Measurements from ENCODE around the gene PSMA4. TPM values are rescaled to one million over a fixed set of nuclear protein-coding genes. Genes with fewer than 3 reads are reported as not detected.

PSMA4 gene
- total RNA-seq (94.9 and 95.9 TPM in 2 replicates), polyA plus RNA-seq (54.6 and 55.0 TPM in 2 replicates), polyA minus RNA-seq (23.7 and 35.2 TPM in 2 replicates)
- 139 TPM for total RNA-seq (2013)

DNA sequence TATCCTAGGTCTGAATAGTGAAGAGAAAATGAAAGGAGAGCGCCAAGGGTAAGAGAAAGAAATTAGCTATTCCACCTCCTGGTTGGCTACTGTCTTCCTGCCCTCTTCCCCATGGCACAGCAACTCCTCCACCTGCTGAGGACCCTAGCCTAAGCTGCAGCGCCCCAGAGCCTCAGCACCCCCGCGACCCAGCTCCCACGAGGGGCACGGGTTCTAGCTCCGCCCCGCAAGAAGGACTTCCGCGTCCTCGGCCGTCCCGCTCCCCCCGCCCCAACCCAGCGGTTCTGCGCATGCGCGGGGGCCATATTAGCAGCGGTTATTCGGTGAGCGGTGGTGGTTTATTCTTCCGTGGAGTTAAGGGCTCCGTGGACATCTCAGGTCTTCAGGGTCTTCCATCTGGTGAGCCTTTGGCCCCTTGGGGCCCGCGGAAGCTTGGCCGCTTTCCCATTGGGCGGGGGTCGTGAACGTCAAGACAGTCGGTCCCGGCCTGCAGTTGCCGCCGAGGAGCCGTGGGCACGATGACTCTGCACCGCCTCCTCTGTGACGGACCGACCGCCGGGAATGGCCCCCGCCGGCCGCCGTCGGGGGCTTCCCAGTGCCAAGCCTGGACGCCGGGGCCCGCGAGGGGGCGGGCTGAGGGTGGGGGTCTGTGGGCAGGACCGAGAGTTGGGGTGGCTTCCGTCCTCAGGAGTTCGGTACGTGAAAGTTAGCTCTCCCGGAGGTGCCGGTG lies at the start of gene PSMA4:
PSMA4 (plus strand) TSS at position 304 of the 730 bp plus-strand sequence. CDS start 1,484 bp downstream, outside the sequence.
- Mint-ChIP-seq H3K4me3 (peak within 1 kb of the TSS; percentile 98), H3K9me3 (ENCODE audit: insufficient read depth) (no peaks in the 10 kb centered on the region), H3K4me1 (peaks cover 27% of the 10 kb centered on the region), H3K27me3 (no peaks in the 10 kb centered on the region), H3K27ac (peak within 1 kb of the TSS; percentile 100)
- DNase-seq (peak; percentile 97), ATAC-seq (ENCODE audit: low read depth) (peak; percentile 87)
- ChIA-PET POLR2A (interaction anchor here (0.6 to 2.5 kb wide), 7 partner anchors 16 to 464 kb away, joined by 3 to 17 read pairs (median 5); partner anchors contain the start of genes CHRNA5, IDH3A, IREB2 and MORF4L1), CTCF (interaction anchor here (0.5 to 1.8 kb wide), 4 partner anchors 11 to 103 kb away, joined by 3 to 7 read pairs (median 4); partner anchors contain the start of gene IREB2)
- no peak for TF ChIP-seq EZH2 (IDR thresholded peaks at IDR 0.05; ENCODE audit: borderline replicate concordance, insufficient read depth, low read depth, low read length, poor library complexity, severe bottlenecking)
- TF ChIP-seq, protein P1, sequence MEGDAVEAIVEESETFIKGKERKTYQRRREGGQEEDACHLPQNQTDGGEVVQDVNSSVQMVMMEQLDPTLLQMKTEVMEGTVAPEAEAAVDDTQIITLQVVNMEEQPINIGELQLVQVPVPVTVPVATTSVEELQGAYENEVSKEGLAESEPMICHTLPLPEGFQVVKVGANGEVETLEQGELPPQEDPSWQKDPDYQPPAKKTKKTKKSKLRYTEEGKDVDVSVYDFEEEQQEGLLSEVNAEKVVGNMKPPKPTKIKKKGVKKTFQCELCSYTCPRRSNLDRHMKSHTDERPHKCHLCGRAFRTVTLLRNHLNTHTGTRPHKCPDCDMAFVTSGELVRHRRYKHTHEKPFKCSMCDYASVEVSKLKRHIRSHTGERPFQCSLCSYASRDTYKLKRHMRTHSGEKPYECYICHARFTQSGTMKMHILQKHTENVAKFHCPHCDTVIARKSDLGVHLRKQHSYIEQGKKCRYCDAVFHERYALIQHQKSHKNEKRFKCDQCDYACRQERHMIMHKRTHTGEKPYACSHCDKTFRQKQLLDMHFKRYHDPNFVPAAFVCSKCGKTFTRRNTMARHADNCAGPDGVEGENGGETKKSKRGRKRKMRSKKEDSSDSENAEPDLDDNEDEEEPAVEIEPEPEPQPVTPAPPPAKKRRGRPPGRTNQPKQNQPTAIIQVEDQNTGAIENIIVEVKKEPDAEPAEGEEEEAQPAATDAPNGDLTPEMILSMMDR (IDR thresholded peaks at IDR 0.05) = peak; percentile 38
- H3K9ac ChIP-seq (ENCODE audit: low read length) = peak within 1 kb of the TSS; percentile 97
- H3K79me2 ChIP-seq (ENCODE audit: control insufficient read depth, insufficient read depth, low read length) = peaks cover 24% of the 10 kb centered on the region
- peaks cover 8 to 29% of the 10 kb centered on the region in 2 experiments for H3K36me3 ChIP-seq (replicated peaks in 1 of 2; ENCODE audit: control extremely low read depth in 1 of 2, control insufficient read depth in 1 of 2, extremely low read depth in 1 of 2, insufficient read depth in 2 of 2, low read length in 1 of 2)
- peak within 1 kb of the TSS; percentile 89 to 99 (median 97) for H3K4me3 ChIP-seq (ENCODE audit: control extremely low read depth in 1 of 5, extremely low read depth in 1 of 5, insufficient read depth in 1 of 5, low read depth in 2 of 5, low read length in 4 of 5)
- WGBS (ENCODE audit: insufficient coverage) = under 1% methylated on average over 49 of the region's 56 CpGs
- H3K27me3 ChIP-seq (replicated peaks in 1 of 4; ENCODE audit: control extremely low read depth in 1 of 4, control insufficient read depth in 3 of 4, insufficient read depth in 4 of 4, low read length in 3 of 4) = no peaks in the 10 kb centered on the region
- H3K4me2 ChIP-seq (replicated peaks; ENCODE audit: low read depth, low read length, poor library complexity, severe bottlenecking) = peak within 1 kb of the TSS; percentile 94
- no peaks in the 10 kb centered on the region for H4K20me1 ChIP-seq (ENCODE audit: control insufficient read depth, insufficient read depth, low read length, poor library complexity, severe bottlenecking)
- H3K4me1 ChIP-seq (ENCODE audit: control insufficient read depth in 2 of 2, insufficient read depth in 2 of 2, low read length in 2 of 2) = peaks cover 12 to 23% of the 10 kb centered on the region in 2 donors
- H3K27ac ChIP-seq (ENCODE audit: low read length in 2 of 2) = peak within 1 kb of the TSS; percentile 83 to 88
- H2AFZ ChIP-seq (ENCODE audit: insufficient read depth, low read depth, low read length, poor library complexity, severe bottlenecking) = peak within 1 kb of the TSS; percentile 79
- intact Hi-C loops (cut with micrococcal nuclease) = loop anchor here (1.0 kb wide), 5 partner anchors 25 to 463 kb away; partner anchors contain the start of genes CHRNA5, HYKK, IREB2 and SKIC8
- no peaks in the 10 kb centered on the region for H3K9me3 ChIP-seq (ENCODE audit: control extremely low read depth in 1 of 3, control insufficient read depth in 2 of 3, insufficient read depth in 1 of 3, low read length in 2 of 3)

- H3K4me2 ChIP-seq (replicated peaks; ENCODE audit: low read depth, low read length, poor library complexity, severe bottlenecking) = no peak overlapping the region
- DNase-seq = no peak
- no peak overlapping the region for H3K4me3 ChIP-seq (ENCODE audit: control extremely low read depth in 1 of 5, extremely low read depth in 1 of 5, insufficient read depth in 1 of 5, low read depth in 2 of 5, low read length in 4 of 5)
- peaks cover 11 to 57% of the 10 kb centered on the region in 2 experiments for H3K36me3 ChIP-seq (replicated peaks in 1 of 2; ENCODE audit: control extremely low read depth in 1 of 2, control insufficient read depth in 1 of 2, extremely low read depth in 1 of 2, insufficient read depth in 2 of 2, low read length in 1 of 2)
- ChIA-PET POLR2A (no interaction called here), CTCF (no interaction called here)
- H3K27me3 Mint-ChIP-seq = no peaks in the 10 kb centered on the region
- TF ChIP-seq, protein P1 (IDR thresholded peaks at IDR 0.05) = no peak
- no peak for TF ChIP-seq EZH2 (IDR thresholded peaks at IDR 0.05; ENCODE audit: borderline replicate concordance, insufficient read depth, low read depth, low read length, poor library complexity, severe bottlenecking)
- no peak overlapping the region for H3K27ac Mint-ChIP-seq
- H2AFZ ChIP-seq (ENCODE audit: insufficient read depth, low read depth, low read length, poor library complexity, severe bottlenecking) = no peak overlapping the region
- H3K4me3 Mint-ChIP-seq = no peak overlapping the region
- H3K9ac ChIP-seq (ENCODE audit: low read length) = no peak overlapping the region
- H3K79me2 ChIP-seq (ENCODE audit: control insufficient read depth, insufficient read depth, low read length) = no peaks in the 10 kb centered on the region
- H3K27me3 ChIP-seq (replicated peaks in 1 of 4; ENCODE audit: control extremely low read depth in 1 of 4, control insufficient read depth in 3 of 4, insufficient read depth in 4 of 4, low read length in 3 of 4) = no peaks in the 10 kb centered on the region
- H4K20me1 ChIP-seq (ENCODE audit: control insufficient read depth, insufficient read depth, low read length, poor library complexity, severe bottlenecking) = no peaks in the 10 kb centered on the region
- no peak overlapping the region for H3K27ac ChIP-seq (ENCODE audit: low read length in 2 of 2)
- intact Hi-C loops (cut with micrococcal nuclease) = no loop called here
- ATAC-seq (ENCODE audit: low read depth) = no peak
- no peaks in the 10 kb centered on the region for H3K9me3 ChIP-seq (ENCODE audit: control extremely low read depth in 1 of 3, control insufficient read depth in 2 of 3, insufficient read depth in 1 of 3, low read length in 2 of 3)
- H3K9me3 Mint-ChIP-seq (ENCODE audit: insufficient read depth) = no peaks in the 10 kb centered on the region
- no peaks in the 10 kb centered on the region for H3K4me1 Mint-ChIP-seq
- H3K4me1 ChIP-seq (ENCODE audit: control insufficient read depth in 2 of 2, insufficient read depth in 2 of 2, low read length in 2 of 2) = no peaks in the 10 kb centered on the region
- no CpG with 5 or more reads among the region's 1 CpG for WGBS (ENCODE audit: insufficient coverage)
These were observed 47.4 kb upstream of the PSMA4 start for GRCh38 chr15:78492872-78493271.

Measured in B cell (primary cell).